HepG2 (cell line): ENCODE results near the gene SP5. TPM values are rescaled to one million over a fixed set of nuclear protein-coding genes. Genes with fewer than 3 reads are reported as not detected.

ENCODE experiments used
- ATM ChIP-seq: fragments of 450-650 bp; IDR thresholded peaks from 2 replicates; pipeline ENCODE4 v1.7.1; 2017; ENCODE audit warnings: mild to moderate bottlenecking, borderline replicate concordance
- CENPBD1 ChIP-seq: sonication (generic); formaldehyde crosslinking; IDR thresholded peaks from 2 replicates; pipeline ENCODE4 v1.8.0; 2022; ENCODE audit warnings: missing genetic modification reagents, low read depth, mild to moderate bottlenecking, borderline replicate concordance
- CREB3 ChIP-seq: sonication (generic); formaldehyde crosslinking; IDR thresholded peaks from 2 replicates; pipeline ENCODE4 v1.5.0; 2020; ENCODE audit warnings: missing genetic modification reagents
- HOXA7 ChIP-seq: sonication (generic); formaldehyde crosslinking; IDR thresholded peaks from 2 replicates; pipeline ENCODE4 v1.8.1; 2022; ENCODE audit warnings: mild to moderate bottlenecking, missing genetic modification reagents, moderate library complexity
- IRF2 ChIP-seq: IDR thresholded peaks from 2 replicates; pipeline ENCODE4 v1.6.1; 2018; ENCODE audit warnings: missing genetic modification reagents, missing compliant biosample characterization
- LBX2 ChIP-seq: sonication (generic); formaldehyde crosslinking; IDR thresholded peaks from 2 replicates; pipeline ENCODE4 v1.5.0; 2020; ENCODE audit warnings: missing genetic modification reagents, mild to moderate bottlenecking, borderline replicate concordance
- MEIS1 ChIP-seq: sonication (generic); formaldehyde crosslinking; IDR thresholded peaks from 2 replicates; pipeline ENCODE4 v1.9.0; 2021; ENCODE audit warnings: mild to moderate bottlenecking, missing genetic modification reagents, moderate library complexity, borderline replicate concordance
- MXI1 ChIP-seq: IDR thresholded peaks from 3 replicates; pipeline ENCODE4 v1.6.1; 2012; ENCODE audit warnings: low read depth, low read length, inconsistent platforms, borderline replicate concordance
- NCOR1 ChIP-seq: fragments of 200-600 bp; sonication (generic); IDR thresholded peaks from 2 replicates; pipeline ENCODE4 v1.7.0; 2017; ENCODE audit warnings: antibody characterized with exemption, low read length, borderline replicate concordance
- NFE2L2 ChIP-seq: fragments of 150-350 bp; IDR thresholded peaks from 2 replicates; pipeline ENCODE4 v1.6.1; 2014; ENCODE audit warnings: low read length
- NR1H2 ChIP-seq: sonication (generic); formaldehyde crosslinking; IDR thresholded peaks from 2 replicates; pipeline ENCODE4 v1.8.1; 2022; ENCODE audit warnings: low read depth, missing genetic modification reagents, borderline replicate concordance
- NR2C2 ChIP-seq: sonication (generic); formaldehyde crosslinking; IDR thresholded peaks from 2 replicates; pipeline ENCODE4 v1.4.0; 2020; ENCODE audit warnings: missing genetic modification reagents, mild to moderate bottlenecking, moderate library complexity, borderline replicate concordance
- SP140L ChIP-seq: sonication (generic); formaldehyde crosslinking; IDR thresholded peaks from 2 replicates; pipeline ENCODE4 v1.4.0; 2020; ENCODE audit warnings: missing genetic modification reagents, borderline replicate concordance
- STAT6 ChIP-seq: sonication (generic); formaldehyde crosslinking; IDR thresholded peaks from 2 replicates; pipeline ENCODE4 v1.4.0; 2020; ENCODE audit warnings: missing genetic modification reagents, mild to moderate bottlenecking, borderline replicate concordance
- THYN1 ChIP-seq: sonication (generic); formaldehyde crosslinking; IDR thresholded peaks from 2 replicates; pipeline ENCODE4 v1.8.1; 2023; ENCODE audit warnings: low read depth, mild to moderate bottlenecking, moderate library complexity, missing genetic modification reagents, borderline replicate concordance
- TOPORS ChIP-seq: sonication (generic); formaldehyde crosslinking; IDR thresholded peaks from 2 replicates; pipeline ENCODE4 v1.8.0; 2023; ENCODE audit warnings: mild to moderate bottlenecking, missing genetic modification reagents
- TRIM22 ChIP-seq: fragments of 450-650 bp; IDR thresholded peaks from 2 replicates; pipeline ENCODE4 v1.6.1; 2017
- U2AF1 ChIP-seq: fragments of 200-400 bp; formaldehyde crosslinking; optimal IDR thresholded peaks from 2 replicates; pipeline ENCODE3; 2017; ENCODE audit warnings: mild to moderate bottlenecking, low read depth, low read length
- ZFP37 ChIP-seq: sonication (generic); formaldehyde crosslinking; IDR thresholded peaks from 2 replicates; pipeline ENCODE4 v1.4.0; 2020; ENCODE audit warnings: missing genetic modification reagents, borderline replicate concordance
- ZMAT3 ChIP-seq: sonication (generic); formaldehyde crosslinking; conservative IDR thresholded peaks from 2 replicates; pipeline ENCODE4 v1.7.0; 2021; ENCODE audit warnings: missing genetic modification reagents
- ZNF446 ChIP-seq: sonication (generic); formaldehyde crosslinking; IDR thresholded peaks from 2 replicates; pipeline ENCODE4 v1.5.0; 2020; ENCODE audit warnings: mild to moderate bottlenecking, missing genetic modification reagents
- ZNF563 ChIP-seq: sonication (generic); formaldehyde crosslinking; IDR thresholded peaks from 2 replicates; pipeline ENCODE4 v1.8.0; 2022; ENCODE audit warnings: mild to moderate bottlenecking, moderate library complexity, missing genetic modification reagents
- ZNF569 ChIP-seq: sonication (generic); formaldehyde crosslinking; IDR thresholded peaks from 2 replicates; pipeline ENCODE4 v1.5.0; 2020; ENCODE audit warnings: mild to moderate bottlenecking, missing genetic modification reagents, moderate library complexity, borderline replicate concordance
- polyA plus RNA-seq, 8 experiments: library from polyadenylated mRNA; depleted of rRNA in 3 of 8; stranded (reverse) in 7 of 8; unstranded in 1 of 8; fragments of >200 nt; fragmentation: Illumina TruSeq in 4 of 8; extraction: Trizol in 4 of 8; gene quantifications; 2 replicates each; pipeline versions ENCODE4 v1.2.1 to v1.2.3, GENCODE V29; 2011 to 2016; ENCODE audit warnings: low read depth in 4 of 8, missing spikeins in 1 of 8, mixed read lengths in 1 of 8; ENCODE audit not compliant: insufficient read depth in 1 of 8
- total RNA-seq, 5 experiments: library from RNA; depleted of rRNA; stranded (reverse); fragments of >200 nt; fragmentation: Illumina TruSeq; extraction: Trizol; gene quantifications; 2 replicates each; pipeline ENCODE4 v1.2.3, GENCODE V29; 2016; ENCODE audit warnings: low read depth in 1 of 5

The SP5 gene
- total and polyA plus RNA-seq, 2 of the 13 experiments (the other 11 are each of a cell fraction or from before 2014, with no cell fraction given): 50.8 to 119 TPM

GRCh38 chr2:170715062-170715931 lies at the start of gene SP5 (continued):
- TF ChIP-seq U2AF1 (peak; percentile 54), ZMAT3 (CRISPR knock-in tag) (peak; percentile 58; the same call in 1 of the 2 replicates), ATM (no peak), IRF2 (CRISPR knock-in tag) (peak; percentile 66), NCOR1 (peak; percentile 99), CENPBD1 (no peak; the same call in 1 of the 2 replicates), ZNF563 (CRISPR knock-in tag) (peak; percentile 9; the same call in 1 of the 2 replicates), CREB3 (CRISPR knock-in tag) (peak; percentile 75; the same call in 1 of the 2 replicates), TRIM22 (no peak), MXI1 (peak; percentile 68; the same call in 1 of the 3 replicates), ZFP37 (CRISPR knock-in tag) (no peak), STAT6 (no peak), NR1H2 (peak; percentile 84), SP140L (no peak; the same call in 1 of the 2 replicates), MEIS1 (CRISPR knock-in tag) (no peak; the same call in 1 of the 2 replicates), ZNF569 (CRISPR knock-in tag) (peak; percentile 89), THYN1 (CRISPR knock-in tag) (no peak), NFE2L2 (no peak), ZNF446 (CRISPR knock-in tag) (no peak; the same call in none of the 2 replicates), HOXA7 (CRISPR knock-in tag) (no peak), LBX2 (peak; percentile 97; the same call in 1 of the 2 replicates), NR2C2 (peak; percentile 5; the same call in 1 of the 2 replicates), TOPORS (CRISPR knock-in tag) (no peak)
